ENCODE measurements around the gene JUNB.
A peak's percentile ranks its signal among the peaks of the same experiment; 100 is the strongest.
"Not testable (repeated sequence)": the region's sequence is repeated elsewhere in the genome, so short reads cannot be mapped to it uniquely, and the experiment has no call there.

The JUNB gene

GRCh38 chr19:12789098-12789903, 2.0 kb upstream of the JUNB start:
- DNase-seq = no peak

DNA sequence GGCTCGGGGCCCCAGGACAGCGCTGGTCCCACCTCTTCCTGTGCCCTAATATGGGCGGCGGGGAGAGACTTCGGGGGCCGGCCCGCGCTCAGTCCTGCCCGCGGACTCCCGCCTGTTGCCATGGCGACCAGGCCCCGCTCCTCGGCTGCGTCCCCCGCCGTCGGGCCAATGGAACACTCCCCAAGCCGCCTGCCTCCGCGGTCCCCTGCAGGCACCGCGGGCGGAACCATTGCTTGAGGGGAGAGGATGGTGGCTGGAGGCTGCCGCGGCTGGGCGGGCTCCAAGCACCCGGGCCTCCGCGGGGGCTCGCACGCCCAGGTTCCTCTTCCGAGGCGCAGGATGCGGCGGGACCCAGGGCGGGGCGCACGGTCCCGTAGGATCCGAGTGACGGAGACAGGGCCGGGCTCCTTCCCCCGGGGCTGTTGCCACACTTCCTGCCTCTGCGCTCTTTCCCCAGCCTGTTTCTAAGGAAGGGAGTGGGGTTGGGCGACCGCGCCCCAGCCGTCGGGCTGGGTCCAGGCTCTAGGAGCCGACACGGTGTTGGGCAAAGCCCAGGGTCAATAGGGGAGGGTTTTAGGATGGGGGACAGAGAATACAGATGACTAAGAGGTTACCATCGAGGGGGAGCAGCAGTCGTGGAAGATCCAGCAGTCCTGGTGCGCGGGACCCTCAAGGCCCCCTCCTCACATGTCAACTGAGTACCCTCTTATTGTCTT, 1.2 kb upstream of the JUNB start:
- peak; percentile 98 for DNase-seq

DNA sequence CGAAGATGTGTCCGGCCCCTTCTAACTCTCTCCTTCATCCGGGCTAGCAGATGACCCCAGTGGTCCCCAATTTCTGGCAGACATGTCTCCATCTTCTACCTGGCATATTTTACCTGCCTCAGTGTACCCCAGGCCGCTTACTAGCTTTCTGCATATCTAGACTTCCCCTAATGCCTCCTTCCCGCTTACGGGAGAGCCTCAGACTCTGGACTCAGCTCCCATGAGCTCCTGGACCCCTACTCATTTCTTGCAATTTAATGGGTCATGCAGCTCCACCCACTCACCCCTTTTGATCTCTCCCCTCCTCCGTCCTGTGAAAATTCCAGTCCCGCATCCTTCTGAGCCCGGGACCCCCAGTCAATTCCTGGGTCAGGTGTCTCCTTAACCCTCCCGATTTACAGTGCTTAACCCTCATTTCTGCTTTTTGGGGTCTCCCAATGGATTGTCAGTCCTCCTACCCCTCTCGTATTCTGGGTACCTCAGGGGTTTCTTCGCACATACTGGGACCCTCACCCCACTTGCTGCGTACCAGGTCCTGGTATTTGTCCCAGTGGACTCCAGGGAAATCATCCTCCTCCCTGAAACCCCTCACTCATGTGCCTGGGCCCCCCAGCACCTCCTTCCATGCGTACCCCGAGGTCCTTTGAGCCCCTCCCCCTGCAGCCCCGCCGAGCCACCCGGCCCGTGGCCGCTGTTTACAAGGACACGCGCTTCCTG, 500 bp upstream of the JUNB start:
- no peak for DNase-seq

GRCh38 chr19:12792051-12792852, 966 bp downstream of the JUNB start:
- peak; percentile 56 for DNase-seq

DNA sequence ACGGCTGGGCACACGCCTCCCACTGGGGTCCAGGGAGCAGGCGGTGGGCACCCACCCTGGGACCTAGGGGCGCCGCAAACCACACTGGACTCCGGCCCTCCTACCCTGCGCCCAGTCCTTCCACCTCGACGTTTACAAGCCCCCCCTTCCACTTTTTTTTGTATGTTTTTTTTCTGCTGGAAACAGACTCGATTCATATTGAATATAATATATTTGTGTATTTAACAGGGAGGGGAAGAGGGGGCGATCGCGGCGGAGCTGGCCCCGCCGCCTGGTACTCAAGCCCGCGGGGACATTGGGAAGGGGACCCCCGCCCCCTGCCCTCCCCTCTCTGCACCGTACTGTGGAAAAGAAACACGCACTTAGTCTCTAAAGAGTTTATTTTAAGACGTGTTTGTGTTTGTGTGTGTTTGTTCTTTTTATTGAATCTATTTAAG, 1.6 kb downstream of the JUNB start:
- DNase-seq = no peak

- peak; percentile 95 for DNase-seq
Observed at GRCh38 chr19:12793290-12794195, 2.3 kb downstream of the JUNB start.

GRCh38 chr19:12794196-12794941, 3.1 kb downstream of the JUNB start:
- no peak for DNase-seq

GRCh38 chr19:12794971-12795381, 3.7 kb downstream of the JUNB start:
- no peak for DNase-seq

GRCh38 chr19:12796146-12797071, 5.1 kb downstream of the JUNB start:
- DNase-seq = peak; percentile 78

DNA sequence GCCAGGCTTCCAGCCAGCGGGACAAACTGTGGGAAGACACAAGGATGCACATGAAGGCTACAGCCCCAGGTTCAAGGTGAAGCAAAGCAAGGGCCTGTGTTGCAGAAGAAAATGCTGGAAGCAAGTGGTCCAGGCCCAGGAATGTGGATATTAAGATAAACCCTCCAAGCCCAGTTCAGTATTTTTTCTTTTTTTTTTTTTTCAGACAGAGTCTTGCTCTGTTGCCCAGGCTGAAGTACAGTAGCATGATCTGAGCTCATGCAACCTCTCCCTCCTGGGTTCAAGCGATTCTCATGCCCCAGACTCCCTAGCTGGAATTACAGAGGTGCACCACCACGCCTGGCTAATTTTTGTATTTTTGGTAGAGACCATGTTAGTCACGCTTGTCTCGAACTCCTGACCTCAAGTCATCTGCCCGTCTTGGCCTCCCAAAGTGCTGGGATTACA, 5.9 kb downstream of the JUNB start:
- no peak for DNase-seq

DNA sequence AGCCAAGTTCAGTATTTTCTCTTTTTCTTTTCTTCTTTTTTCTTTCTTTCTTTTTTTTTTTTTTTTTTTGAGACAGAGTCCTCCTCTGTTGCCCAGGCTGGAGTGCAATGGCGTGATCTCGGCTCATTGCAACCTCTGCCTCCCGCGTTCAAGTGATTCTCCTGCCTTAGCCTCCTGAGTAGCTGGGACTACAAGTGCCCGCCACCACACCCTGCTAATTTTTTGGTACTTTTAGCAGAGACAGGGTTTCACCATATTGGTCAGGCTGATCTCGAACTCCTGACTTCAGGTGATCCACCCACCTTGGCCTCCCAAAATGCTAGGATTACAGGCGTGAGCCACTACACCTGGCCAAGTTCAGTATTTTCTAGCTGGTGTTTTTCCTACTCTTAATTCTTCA, 6.3 kb downstream of the JUNB start:
- DNase-seq = not testable (repeated sequence)

DNA sequence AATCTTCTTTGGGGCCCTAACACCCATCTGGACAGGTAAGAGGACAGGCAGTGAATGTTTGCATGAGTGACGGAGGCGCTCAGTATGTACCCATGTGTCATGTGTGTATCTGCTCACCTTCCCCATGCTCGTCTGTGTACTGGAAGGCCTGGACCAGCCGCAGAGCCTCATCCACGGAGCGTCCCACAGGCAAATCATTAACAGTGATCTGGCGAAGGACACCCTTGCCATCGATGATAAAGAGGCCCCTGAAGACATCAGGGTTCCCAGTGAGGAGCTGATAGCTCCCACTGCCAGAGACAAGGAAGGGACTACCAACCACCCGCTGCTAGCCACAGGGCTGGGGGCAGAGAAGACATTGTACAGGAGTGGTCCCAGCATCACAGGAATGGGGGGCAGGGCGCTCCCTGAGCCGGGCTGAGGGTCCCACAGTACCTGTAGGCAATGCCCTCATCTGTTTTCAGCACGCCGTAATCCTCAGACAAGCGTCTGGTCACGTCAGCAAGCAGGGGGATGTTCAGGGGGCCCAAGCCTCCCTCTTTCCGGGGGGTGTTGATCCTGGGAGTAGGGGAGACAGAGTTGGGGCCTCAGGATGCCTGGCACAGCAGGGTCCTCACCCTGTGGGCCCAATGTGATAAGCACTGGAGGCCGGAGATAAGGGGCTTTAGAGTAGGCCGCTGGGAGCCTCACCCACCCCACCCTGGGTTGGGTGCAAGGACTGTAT, 8.6 kb downstream of the JUNB start:
- no peak for DNase-seq

- DNase-seq = no peak
Observed at GRCh38 chr19:12800466-12800770, 9.1 kb downstream of the JUNB start.

GRCh38 chr19:12800923-12801465, 9.7 kb downstream of the JUNB start:
- DNase-seq = no peak

DNA sequence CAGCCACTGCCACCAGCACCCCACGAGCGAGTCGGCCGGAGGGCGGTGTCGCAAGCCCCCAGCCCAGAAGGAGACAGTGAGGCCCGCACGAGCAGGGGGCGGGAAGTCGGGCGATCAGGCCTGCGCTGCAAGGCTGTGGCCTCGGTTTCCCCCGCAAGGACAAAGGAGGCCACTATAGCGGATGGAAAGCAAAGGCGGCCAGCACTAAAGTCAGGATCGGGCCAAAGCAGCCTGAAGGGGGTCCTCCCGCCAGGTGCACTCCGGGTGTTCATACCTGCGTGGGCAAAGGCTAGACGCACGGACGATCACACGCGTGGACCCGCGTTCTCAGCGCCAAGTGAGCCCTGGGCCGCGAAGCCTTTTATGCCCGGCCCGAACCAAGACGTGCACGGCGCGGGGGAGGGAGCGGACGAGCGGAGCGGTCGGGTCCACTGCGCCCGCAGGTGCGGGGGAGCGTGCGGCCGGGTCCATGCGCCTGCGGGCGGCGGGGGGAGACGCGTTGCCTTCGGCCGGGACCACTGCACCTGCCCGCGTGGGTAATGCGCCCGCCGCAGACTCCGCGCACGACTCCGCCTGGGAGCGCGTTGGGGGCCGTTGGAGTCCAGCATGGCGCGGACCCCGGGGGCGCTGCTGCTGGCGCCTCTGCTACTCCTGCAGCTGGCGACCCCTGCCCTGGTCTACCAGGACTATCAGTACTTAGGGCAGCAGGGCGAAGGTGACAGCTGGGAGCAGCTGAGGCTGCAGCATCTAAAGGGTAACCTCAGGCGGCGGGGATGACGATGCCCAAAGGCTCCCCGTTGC, 10.4 kb downstream of the JUNB start, which contains the start of the genes PRDX2 and THSD8:
Gene PRDX2, minus strand, starts transcription at position 335 of the 801 bp plus-strand sequence. CDS start 539 bp downstream, outside the sequence.
Gene THSD8, plus strand, starts transcription at position 604 of the 801 bp plus-strand sequence. Its CDS starts 3 bp downstream, at position 607.
- DNase-seq = peak; percentile 71

DNA sequence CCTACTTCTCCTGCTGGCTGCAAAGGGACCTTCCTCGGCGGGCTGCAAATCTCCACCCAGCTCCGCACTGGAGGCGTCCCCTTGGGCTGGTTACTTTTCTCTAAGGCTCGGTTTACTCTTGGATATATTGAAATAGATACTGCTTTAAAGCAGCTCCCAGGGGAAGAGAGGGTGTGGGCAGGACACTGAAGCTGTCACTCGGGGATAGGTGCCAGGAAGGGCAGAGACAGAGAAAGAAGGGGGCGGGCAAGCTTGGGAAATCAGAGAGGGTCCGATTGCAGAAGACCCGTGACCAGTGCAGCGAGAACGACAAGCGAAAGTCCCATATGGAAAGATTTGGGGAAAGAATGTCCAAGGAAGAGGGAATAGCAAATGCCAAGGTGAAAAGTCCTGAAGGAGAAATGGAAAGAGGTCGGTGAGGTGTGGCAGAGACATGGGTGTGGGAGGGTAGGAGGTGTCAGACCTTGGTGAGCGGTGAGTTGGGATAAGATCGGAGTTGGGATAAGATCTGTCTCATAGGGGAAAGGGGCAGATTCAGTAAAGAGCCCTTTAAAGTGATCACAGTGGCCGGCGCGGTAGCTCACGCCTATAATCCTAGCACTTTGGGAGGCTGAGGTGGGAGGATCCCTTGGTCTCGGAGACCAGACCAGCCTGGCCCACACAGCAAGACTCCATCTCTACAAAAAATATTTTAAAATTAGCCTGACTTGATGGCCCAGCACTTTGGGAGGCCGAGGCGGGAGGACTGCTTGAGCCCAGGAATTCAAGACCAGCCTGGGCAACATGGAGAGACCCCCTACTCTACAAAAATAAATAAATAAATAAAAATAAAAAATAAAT, 11.2 kb downstream of the JUNB start:
- no peak for DNase-seq

Measured in fibroblast of skin of abdomen (primary cell).